Fibroblast of skin of abdomen (primary cell): ENCODE data around the gene CASP10. TPM values are rescaled to one million over a fixed set of nuclear protein-coding genes. Genes with fewer than 3 reads are reported as not detected.
A peak's percentile ranks its signal among the peaks of the same experiment; 100 is the strongest.
"Not testable (repeated sequence)": the region's sequence is repeated elsewhere in the genome, so short reads cannot be mapped to it uniquely, and the experiment has no call there.

Experiments
- DNase-seq: peaks from one replicate; pipeline ENCODE4 v3.0.0-alpha.2; 2013
- polyA plus RNA-seq, 2 experiments: library from polyadenylated mRNA; unstranded; fragments of 120-200 nt; gene quantifications; one replicate each; pipeline ENCODE4 v1.2.1, GENCODE V29; 2013; ENCODE audit not compliant: insufficient read length in 2 of 2

Gene CASP10, protein sequence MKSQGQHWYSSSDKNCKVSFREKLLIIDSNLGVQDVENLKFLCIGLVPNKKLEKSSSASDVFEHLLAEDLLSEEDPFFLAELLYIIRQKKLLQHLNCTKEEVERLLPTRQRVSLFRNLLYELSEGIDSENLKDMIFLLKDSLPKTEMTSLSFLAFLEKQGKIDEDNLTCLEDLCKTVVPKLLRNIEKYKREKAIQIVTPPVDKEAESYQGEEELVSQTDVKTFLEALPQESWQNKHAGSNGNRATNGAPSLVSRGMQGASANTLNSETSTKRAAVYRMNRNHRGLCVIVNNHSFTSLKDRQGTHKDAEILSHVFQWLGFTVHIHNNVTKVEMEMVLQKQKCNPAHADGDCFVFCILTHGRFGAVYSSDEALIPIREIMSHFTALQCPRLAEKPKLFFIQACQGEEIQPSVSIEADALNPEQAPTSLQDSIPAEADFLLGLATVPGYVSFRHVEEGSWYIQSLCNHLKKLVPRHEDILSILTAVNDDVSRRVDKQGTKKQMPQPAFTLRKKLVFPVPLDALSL
- polyA plus RNA-seq (2013, experiment 1 of 2; ENCODE audit: insufficient read length): 0.48 TPM
- polyA plus RNA-seq (2013, experiment 2 of 2; ENCODE audit: insufficient read length): 0.43 TPM

DNA sequence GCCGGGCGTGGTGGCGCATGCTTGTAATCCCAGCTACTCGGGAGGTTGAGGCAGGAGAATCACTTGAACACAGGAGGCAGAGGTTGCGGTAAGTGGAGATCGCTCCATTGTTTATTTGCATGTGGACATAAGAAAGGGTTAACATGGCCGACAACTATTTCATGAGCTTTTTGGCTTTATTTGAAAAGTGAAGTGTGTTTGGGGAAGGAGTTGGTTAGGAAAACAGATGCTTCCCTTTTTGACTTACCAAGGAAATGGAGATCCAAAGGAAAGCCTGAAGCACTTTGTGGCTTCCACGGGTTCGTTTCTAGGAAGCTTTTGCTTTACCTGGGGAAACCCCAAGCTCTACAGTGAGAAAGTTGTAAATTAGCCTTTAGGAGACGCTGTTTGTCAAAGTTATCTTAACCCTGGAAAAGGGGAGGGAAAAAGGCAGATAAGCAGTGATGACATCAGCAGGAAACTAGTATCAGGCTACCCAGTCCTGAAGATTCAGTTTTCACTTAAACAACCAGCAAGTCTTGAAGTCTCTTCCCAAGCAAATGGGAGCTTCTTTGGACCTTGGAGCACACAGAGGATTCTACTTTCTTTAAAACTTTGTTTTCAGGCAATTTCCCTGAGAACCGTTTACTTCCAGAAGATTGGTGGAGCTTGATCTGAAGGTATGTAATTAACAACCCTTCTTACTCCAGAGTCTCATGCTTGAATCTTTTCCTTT, at the start of gene CASP10:
TSS of gene CASP10 (plus strand) at position 492 of the 715 bp plus-strand sequence. CDS start 2,637 bp downstream, outside the sequence.
- DNase-seq: peak; percentile 16

DNA sequence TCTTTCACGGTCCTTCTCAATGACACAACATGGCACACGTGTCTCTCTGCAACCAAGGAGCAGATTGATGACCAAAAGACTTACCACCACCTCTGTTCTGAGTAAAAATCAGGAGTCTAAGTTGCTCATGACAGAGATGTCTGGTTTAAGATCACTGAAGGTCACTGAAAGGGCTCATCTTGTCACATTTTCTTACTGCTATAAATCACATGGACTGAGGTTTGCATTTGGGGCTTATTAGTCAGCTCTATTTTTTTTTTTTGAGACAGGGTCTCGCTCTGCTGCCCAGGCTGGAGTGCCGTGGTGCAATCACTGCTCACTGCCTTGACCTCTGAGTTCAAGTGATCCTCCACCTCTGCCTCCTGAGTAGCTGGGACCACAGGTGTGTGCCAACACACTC, 47.6 kb upstream of the CASP10 start:
- DNase-seq: peak; percentile 38

DNA sequence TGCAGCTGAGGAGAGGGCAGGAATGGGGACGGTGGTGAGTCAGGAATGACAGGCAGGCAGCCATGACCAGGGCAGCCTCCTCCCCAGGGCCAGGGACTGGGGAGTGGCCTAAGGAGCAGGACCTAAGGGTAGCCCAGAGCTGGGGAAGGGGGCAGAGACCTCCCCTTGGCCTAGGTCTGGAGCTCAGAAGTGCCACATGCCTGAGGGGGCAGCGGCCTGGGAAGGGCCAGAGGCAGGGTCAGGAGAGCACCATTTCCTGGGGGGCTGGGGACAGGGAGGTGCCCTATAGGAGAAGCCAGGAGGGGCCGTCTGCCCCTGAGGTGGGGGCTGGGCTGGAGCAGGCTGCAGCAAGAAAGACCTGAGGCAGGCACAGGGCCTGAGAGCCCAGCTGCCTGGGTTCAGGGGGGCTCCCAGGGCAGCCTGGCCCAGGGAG, 46.0 kb upstream of the CASP10 start:
- DNase-seq: no peak

DNA sequence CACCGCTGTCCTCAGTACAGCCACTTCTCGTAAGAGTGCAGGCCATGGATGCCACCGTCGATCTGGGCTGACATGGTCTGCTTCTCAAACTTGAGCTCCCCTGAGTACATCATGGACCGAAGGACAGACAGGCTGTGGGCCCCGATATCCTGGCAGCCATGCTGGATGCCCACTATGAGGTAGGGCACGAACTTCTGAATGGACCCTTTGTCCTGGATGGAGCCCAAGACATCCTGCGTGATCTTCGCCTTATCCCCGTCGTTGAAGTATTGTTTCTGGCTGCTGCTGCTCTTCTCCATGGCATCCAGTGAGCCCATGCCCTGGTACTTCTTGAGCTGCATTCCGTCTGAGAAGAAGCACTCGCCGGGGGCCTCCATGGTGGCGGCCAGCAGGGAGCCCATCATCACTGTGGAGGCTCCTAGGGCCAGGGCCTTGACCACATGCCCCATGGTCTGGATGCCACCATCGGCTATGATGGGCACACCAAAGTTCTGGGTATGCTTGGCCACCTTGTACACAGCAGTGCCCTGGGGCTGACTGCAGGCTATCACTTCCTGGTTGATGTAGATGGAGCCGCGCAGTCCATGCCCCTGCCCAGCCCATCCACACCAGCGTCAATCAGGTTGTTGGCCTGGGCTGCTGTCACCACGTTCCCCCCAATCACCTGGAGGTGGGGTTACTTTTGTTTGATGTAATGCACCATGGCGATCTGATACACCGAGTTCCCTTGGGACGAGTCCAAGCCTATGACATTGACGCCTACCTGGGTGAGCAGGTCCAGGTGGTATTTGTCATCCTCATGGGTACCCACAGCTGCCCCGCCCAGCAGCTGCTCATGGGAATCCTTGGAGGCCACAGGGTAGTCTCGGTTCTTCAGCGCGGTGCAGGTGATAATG, 45.2 kb upstream of the CASP10 start:
- no peak for DNase-seq

DNA sequence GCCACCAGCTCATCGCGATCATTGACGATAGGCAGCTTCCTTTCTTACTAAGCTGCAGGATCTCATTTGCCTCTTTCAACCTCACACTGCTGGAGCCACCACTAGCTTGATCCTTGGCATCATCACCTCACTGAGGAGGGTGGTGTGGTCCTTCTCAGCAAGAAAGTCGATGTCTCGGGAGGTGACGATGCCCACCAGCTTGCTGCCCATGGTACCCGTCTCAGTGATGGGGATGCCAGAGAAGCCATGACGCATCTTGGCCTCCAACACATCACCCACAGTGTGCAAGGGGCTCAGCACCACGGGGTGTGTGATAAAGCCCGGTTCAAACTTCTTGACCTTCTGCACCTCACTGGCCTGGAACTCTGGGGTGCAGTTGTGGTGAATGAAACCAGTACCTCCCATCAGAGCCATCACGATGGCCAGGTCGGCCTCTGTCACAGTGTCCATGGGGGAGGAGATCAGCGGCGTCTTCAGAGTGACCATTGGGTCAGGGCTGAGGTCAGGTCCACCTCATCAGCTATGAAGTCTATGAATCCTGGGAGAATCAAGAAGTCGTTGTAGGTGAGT, 44.5 kb upstream of the CASP10 start:
- no peak for DNase-seq

DNA sequence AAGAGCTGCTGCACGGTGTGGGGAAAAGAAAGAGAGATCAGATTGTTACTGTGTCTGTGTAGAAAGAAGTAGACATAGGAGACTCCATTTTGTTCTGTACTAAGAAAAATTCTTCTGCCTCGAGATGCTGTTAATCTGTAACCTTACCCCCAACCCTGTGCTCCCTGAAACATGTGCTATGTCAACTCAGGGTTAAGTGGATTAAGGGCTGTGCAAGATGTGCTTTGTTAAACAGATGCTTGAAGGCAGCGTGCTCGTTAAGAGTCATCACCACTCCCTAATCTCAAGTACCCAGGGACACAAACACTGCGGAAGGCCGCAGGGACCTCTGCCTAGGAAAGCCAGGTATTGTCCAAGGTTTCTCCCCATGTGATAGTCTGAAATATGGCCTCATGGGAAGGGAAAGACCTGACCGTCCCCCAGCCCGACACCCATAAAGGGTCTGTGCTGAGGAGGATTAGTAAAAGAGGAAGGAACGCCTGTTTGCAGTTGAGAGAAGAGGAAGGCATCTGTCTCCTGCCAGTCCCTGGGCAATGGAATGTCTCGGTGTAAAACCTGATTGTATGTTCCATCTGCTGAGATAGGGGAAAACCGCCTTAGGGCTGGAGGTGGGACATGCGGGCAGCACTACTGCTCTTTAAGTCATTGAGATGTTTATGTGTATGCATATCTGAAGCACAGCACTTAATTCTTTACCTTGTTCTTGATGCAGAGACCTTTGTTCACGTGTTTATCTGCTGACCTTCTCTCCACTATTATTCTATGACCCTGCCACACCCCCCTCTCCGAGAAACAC, 43.8 kb upstream of the CASP10 start:
- not testable (repeated sequence) for DNase-seq

DNA sequence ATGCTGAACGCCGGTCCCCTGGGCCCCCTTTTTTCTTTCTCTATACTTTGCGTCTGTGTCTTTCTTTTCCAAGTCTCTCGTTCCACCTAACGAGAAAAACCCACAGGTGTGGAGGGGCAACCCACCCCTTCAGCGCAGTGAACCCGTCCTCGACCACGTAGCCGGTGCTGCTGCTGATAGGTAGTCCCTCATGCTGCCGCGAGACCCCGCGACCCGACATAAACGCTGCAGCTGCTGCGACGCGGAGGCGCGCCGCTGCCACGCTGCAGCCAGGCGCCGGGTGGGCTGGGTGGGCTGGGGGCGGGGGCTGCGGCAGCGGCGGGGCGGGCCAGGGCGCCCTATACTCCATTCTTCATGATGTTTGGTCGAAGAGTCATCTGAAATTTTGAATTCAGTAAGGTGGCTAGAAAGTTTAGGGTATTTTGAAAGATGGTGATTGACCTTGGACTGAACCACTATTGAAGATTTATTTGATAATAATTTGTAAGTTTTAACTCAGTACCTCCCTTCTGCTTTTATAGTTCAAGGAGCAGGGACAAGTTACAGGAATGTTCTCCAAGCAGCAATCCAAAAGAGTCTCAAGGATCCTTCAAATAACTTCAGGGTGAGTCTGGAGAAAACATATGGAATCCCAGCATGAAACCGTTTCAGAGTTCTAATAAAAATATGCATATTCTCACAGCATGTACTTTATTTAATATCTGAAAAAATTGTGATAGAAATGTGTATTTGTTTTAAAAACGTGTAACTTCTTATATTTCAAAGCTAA, 42.9 kb upstream of the CASP10 start:
- DNase-seq: no peak

DNA sequence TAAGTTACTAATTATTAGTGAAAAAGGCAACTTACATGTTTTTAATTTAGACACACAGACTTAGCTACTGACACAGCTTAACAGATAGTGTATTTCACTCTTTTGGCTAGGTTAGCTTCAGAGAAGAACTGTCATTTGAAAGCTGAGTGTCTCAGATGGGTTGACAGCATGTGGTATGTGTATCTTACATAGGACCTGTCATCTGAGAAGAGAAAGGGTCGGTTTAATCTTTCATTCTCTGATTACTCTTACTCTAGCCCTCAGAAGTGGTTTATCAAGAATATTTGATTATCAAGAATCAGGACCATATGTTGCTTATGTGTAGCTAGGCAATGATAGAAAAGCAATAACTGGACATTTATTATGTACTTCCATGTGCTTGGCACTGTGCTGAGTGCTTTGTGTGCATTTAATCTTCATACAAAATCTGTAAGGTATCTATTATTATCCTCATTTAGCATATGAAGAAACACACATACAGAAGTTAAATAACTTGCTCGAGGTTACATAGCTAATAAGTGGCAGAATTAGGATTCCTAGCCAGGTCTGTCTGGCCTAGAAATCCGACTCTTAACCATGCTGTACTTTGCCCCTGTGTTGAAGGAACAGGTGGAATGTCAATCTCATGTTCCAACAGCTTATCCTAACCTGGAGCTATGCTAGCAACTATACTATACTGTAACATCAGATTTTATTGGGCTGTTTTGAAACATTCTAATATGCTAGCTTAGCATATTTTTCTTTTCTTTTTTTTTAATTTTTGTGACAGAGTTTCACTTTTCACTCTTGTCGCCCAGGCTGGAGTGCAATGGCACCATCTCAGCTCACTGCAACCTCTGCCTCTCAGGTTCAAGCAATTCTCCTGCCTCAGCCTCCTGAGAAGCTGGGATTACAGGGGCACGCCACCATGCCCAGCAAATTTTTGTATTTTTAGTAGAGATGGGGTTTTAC, 38.6 kb upstream of the CASP10 start:
- no peak for DNase-seq

DNA sequence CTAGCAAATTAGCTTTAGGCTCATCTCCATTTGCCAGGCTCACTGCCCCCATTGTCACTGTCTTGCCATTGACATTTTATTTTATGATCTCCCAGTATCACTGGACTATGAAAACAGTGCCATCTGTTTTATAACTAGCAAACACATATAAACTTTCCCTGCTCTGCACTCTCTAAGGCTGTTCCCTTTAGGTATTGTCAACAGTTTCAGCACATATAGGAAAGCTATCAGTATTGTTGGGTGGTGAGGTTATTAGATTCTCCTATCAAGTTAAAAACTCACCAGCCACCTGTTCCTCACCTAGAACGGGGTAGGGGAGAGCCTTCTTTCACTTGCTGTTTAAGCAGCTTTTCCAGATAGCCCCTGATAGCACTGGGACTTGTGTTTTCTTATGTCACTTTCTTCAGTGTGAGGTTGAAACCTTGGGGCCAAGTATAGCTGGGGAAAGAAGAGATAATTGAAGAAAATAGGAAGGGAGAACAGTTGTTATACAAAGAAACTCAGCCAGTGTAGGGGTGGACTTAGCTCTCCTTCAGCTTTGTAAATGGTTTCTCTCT, 34.4 kb upstream of the CASP10 start:
- no peak for DNase-seq

DNA sequence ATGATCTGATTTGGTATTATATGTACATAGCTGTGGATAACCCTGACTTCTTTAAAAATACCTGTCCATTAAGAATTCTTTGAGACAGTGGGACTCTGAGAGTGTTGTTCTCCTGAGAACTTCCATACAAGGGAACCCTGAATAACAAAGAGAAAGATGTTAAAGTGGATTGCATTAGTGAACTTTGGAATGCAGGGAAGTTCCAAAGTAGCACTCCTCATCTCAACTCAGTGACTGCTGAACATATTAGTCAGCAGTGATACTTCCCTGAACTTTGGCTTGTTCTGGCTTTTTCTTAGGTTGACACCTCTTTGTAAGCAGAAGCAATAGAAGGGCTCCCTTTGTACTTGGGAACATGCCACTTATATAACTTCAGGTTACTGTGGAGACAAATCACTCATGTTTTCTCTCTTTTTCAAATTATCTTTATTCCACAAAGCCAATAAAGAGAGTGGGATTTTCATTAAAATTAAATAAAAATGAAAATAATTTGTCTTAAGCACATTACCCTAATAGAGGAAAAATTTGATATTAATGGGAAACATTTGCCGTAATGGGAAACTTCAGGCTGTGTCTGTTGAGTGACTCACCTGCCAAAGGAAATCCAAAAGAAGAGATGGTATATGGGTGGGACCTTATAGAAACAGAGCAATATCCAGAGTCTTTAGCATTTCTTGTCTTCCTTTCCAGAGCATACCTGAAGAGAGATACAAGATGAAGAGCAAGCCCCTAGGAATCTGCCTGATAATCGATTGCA, 33.7 kb upstream of the CASP10 start:
- DNase-seq: peak; percentile 90

DNA sequence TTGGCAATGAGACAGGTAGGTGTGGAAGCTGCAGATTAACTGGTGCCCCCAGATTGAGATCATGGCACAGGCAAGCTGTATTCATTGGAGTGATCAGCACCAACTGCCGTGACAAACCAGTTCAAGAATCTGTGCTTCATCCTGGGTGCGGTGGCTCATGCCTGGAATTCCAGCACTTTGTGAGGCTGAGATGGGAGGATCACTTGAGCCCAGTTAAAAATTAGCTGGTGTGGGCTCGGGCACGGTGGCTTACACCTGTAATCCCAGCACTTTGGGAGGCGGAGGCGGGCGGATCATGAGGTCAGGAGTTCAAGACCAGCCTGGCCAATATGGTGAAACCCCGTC, 33.1 kb upstream of the CASP10 start:
- peak; percentile 48 for DNase-seq

DNA sequence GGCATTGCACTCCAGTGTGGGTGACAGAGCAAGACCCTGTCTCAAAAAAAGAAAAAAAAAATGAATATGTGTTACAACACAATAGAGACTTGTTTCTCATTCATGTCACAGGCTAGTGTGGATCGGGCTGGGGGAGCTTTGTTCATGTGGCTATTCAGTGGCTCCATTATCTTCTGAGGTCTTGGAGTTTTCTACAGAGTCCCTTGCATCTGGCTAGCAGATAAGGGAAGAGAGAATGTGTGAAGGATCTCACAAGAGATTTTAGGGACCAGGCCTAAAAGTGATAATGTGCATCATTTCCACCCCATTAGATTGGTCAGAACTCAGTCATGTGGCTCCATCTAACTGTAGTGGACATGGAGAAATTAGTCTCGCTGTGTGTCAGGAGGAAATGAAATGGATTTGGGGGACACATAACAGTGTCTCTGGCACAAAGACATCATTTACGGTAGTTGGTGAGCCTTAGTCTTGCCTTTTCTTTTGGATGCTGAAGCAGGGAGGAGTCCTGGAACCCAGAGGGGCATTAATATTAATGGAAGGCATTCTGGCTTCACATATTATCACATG, 32.4 kb upstream of the CASP10 start:
- DNase-seq: no peak

DNA sequence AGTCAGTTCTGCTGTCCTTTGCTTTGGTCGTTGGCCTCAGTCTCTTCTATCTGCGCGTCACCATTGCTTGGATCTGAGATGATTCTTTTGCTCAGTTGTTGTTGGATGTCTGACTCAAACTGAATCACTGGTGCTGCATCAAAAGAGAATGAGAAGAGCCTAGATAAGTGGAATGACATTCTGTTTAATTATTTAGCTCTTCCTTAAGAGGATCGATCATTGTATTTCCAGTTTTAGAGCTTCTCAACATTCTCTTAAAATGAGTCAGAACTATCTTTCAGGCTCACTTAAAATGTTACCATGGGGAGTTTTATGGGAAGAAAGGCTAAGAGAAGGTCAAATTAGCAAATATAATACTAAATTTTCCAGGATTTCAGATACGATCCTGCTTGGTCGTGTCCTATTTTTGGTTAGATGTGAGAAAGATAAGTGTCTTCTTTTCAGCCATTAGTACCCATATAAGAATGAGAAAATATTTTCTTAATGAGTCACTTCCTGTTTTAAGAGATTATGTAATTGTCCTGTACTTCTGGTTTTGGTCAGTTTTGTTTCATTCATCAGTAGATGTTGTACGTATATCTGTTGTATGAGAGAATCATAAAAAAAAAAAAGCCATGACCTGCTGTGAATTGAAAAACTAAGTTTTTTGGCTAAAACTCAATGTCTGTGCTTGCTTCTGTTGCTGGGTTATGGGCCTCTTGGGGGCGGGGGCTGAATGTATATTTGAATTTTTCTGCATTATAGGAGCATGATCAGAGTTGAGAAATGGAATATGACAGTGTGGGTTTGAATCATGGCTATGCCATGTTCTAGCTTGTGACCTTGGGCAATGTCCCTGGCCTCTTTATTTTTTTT, 31.6 kb upstream of the CASP10 start:
- peak; percentile 88 for DNase-seq

DNA sequence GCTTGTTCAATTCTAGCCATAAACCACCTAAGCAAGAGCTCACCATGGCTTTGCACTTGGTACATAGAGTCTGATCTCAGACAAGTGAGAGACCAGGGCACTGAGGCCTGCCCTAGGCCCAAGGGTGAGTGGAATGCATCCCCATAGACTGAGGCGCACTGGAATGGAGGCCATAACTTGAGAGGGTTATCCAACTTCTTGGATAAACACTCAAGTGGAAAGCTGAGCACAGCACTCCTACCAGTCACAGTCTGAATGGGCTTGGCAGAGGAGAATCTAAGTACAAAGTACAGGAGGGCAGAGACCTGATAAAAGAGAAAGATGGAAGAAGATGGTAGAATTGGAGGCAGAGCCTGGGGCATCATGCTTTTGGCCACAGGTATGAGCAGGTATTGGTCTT, 30.4 kb upstream of the CASP10 start:
- no peak for DNase-seq

DNA sequence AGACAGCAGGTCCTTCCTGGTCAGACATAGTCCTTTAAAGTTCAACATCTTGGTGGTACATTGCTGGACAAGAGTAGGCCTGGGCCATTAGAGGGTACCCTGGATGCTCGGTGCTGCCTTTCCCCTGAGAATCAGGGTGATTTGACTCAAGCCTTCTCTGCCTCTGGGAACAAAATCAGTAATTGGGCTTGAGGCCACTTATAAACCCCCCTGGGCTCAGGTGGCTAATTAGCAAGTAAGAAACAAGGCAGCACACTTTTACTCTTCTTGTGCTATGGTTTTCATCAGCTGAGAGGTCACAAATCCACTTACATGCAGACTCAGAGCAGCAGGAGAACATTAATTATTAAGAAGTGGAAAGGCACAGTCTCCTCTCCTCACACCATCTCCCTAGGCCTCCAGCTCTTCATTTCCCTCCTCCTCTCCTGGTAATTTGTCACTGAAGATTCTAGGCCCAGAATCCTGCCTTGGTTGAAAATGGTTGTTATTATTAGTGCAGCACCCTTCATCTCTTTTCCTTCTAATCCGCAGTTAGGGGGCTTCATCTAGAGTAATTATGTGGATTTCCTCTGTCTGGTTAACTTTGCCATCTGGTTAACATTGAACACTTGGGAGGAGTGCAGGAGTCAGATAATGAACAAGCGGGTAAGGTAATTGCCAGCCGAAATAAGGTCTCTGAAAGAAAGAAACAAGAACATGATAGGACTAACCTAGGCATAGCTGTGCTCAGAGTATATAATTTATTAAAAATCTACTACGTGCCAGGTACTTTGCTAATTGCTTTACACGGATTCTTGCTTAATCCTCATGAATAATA, 29.7 kb upstream of the CASP10 start:
- no peak for DNase-seq
